OCI-LY1 (cell line): Measurements from ENCODE around the gene AMPH.

ENCODE experiments used
- H2AFZ ChIP-seq: fragments of 200-600 bp; sonication (generic), shearing (Covaris generic); 2 replicates; pipeline ENCODE4 v1.6.0; 2014; ENCODE audit warnings: antibody characterized with exemption, mild to moderate bottlenecking, low read length
- H3F3A ChIP-seq: fragments of 200-600 bp; sonication (generic), shearing (Covaris generic); 2 replicates; pipeline ENCODE4 v1.6.0; 2014; ENCODE audit warnings: mild to moderate bottlenecking, antibody characterized with exemption, low read length, moderate library complexity; ENCODE audit not compliant: insufficient read depth
- H3K27ac ChIP-seq: fragments of 200-600 bp; sonication (generic); 2 replicates; pipeline ENCODE4 v1.5.1; 2014; ENCODE audit warnings: low read length, mixed run types, mild to moderate bottlenecking, low read depth; ENCODE audit not compliant: poor library complexity, severe bottlenecking
- H3K27me3 ChIP-seq: fragments of 200-600 bp; sonication (generic); 2 replicates; pipeline ENCODE4 v1.6.0; 2014; ENCODE audit warnings: antibody characterized with exemption, mild to moderate bottlenecking, low read length, moderate library complexity; ENCODE audit not compliant: insufficient read depth
- H3K36me3 ChIP-seq: fragments of 200-600 bp; sonication (generic); 2 replicates; pipeline ENCODE4 v1.6.1; 2014; ENCODE audit warnings: mild to moderate bottlenecking, antibody characterized with exemption, low read length, moderate library complexity, mixed read lengths; ENCODE audit not compliant: insufficient read depth
- H3K4me1 ChIP-seq: fragments of 200-600 bp; sonication (generic); 2 replicates; pipeline ENCODE4 v1.5.1; 2014; ENCODE audit warnings: mild to moderate bottlenecking, low read length, moderate library complexity; ENCODE audit not compliant: insufficient read depth, severe bottlenecking
- H3K4me2 ChIP-seq: fragments of 200-600 bp; sonication (generic), shearing (Covaris generic); 2 replicates; pipeline ENCODE4 v1.6.1; 2014; ENCODE audit warnings: low read length
- H3K4me3 ChIP-seq: fragments of 200-600 bp; sonication (generic); 2 replicates; pipeline ENCODE4 v1.5.1; 2014; ENCODE audit warnings: low read length, low read depth, mild to moderate bottlenecking, mixed read lengths; ENCODE audit not compliant: poor library complexity, severe bottlenecking
- H3K79me2 ChIP-seq: fragments of 200-600 bp; shearing (Covaris generic); 2 replicates; pipeline ENCODE4 v1.6.1; 2016; ENCODE audit warnings: mixed run types, low read length, mixed read lengths; ENCODE audit not compliant: insufficient read depth
- H3K9ac ChIP-seq: fragments of 200-600 bp; sonication (generic), shearing (Covaris generic); 2 replicates; pipeline ENCODE4 v1.6.1; 2014; ENCODE audit warnings: mild to moderate bottlenecking, low read length, mixed read lengths
- H3K9me2 ChIP-seq: fragments of 200-600 bp; sonication (generic), shearing (Covaris generic); 2 replicates; pipeline ENCODE4 v1.6.1; 2014; ENCODE audit warnings: low read depth, mild to moderate bottlenecking, low read length, mixed read lengths
- H3K9me3 ChIP-seq: fragments of 200-600 bp; shearing (Covaris generic); 2 replicates; pipeline ENCODE4 v1.6.1; 2014; ENCODE audit warnings: low read length, mixed read lengths
- H4K20me1 ChIP-seq: fragments of 200-600 bp; sonication (generic), shearing (Covaris generic); 2 replicates; pipeline ENCODE4 v1.6.0; 2016; ENCODE audit warnings: mild to moderate bottlenecking, low read length; ENCODE audit not compliant: insufficient read depth
- EZH2 ChIP-seq: fragments of 200-600 bp; sonication (generic), shearing (Covaris generic); IDR thresholded peaks from 2 replicates; pipeline ENCODE4 v1.8.0; 2017; ENCODE audit warnings: borderline replicate concordance, mixed run types, mild to moderate bottlenecking, antibody characterized with exemption, low read length, moderate library complexity, mixed read lengths
- TF ChIP-seq, protein P1 (sequence below): fragments of 200-600 bp; sonication (generic), shearing (Covaris generic); IDR thresholded peaks from 2 replicates; pipeline ENCODE4 v1.5.1; 2017; ENCODE audit warnings: mild to moderate bottlenecking, antibody characterized with exemption, low read length, moderate library complexity, mixed read lengths

AMPH gene

DNA sequence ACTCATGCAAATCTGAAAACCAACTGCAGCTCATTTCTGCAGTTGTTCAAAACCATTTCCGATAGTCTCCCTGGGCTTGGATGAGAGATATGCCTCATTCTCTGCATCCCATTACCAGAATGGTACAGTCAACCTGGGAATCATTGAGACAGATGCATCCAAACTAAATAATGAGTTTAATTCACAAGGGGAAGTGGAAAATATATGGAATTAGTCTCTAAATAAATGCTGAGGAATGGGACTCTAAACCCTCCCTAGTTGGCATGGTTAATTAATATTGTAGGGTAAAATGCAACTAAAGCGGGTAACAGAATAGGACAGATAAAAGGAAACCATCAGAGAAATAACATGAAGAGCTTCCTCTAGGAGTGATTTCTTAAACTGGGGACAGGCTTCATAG lies 118.9 kb downstream of the AMPH start:
- Histone ChIP-seq H3K79me2 (no peaks in the 10 kb centered on the region), H3K9ac (no peak overlapping the region), H3K9me2 (no peaks in the 10 kb centered on the region), H3K4me3 (no peak overlapping the region), H3K36me3 (no peaks in the 10 kb centered on the region), H2AFZ (no peak overlapping the region), H3F3A (no peaks in the 10 kb centered on the region), H3K4me2 (no peak overlapping the region), H3K27me3 (no peaks in the 10 kb centered on the region), H3K9me3 (no peaks in the 10 kb centered on the region), H4K20me1 (no peaks in the 10 kb centered on the region), H3K4me1 (no peaks in the 10 kb centered on the region), H3K27ac (no peak overlapping the region)
- TF ChIP-seq, protein P1, sequence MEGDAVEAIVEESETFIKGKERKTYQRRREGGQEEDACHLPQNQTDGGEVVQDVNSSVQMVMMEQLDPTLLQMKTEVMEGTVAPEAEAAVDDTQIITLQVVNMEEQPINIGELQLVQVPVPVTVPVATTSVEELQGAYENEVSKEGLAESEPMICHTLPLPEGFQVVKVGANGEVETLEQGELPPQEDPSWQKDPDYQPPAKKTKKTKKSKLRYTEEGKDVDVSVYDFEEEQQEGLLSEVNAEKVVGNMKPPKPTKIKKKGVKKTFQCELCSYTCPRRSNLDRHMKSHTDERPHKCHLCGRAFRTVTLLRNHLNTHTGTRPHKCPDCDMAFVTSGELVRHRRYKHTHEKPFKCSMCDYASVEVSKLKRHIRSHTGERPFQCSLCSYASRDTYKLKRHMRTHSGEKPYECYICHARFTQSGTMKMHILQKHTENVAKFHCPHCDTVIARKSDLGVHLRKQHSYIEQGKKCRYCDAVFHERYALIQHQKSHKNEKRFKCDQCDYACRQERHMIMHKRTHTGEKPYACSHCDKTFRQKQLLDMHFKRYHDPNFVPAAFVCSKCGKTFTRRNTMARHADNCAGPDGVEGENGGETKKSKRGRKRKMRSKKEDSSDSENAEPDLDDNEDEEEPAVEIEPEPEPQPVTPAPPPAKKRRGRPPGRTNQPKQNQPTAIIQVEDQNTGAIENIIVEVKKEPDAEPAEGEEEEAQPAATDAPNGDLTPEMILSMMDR, result no peak
- no peak for TF ChIP-seq EZH2

DNA sequence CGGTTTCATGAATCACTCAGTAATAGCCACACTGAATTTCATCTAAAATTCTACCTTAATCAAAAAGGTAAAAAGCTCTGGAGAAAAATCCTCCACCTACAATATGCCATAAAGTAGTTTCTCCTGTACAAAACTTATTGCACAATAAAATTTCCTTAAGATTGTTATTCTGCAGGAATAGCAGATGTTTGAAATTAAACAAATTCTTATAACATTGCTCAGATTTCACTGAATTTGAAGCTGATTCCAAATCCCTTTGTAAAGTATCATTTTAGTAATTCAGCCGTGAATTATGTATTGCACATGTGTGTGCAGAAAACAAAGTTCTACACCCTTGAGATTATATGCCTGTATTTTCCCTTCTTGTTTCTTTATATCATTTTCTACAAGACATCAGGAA lies 123.8 kb downstream of the AMPH start:
- Histone ChIP-seq H3K9ac (no peak overlapping the region), H2AFZ (no peak overlapping the region), H4K20me1 (no peaks in the 10 kb centered on the region), H3K27ac (no peak overlapping the region), H3K27me3 (no peaks in the 10 kb centered on the region), H3K79me2 (no peaks in the 10 kb centered on the region), H3K4me1 (no peaks in the 10 kb centered on the region), H3K4me2 (no peak overlapping the region), H3K9me2 (no peaks in the 10 kb centered on the region), H3K4me3 (no peak overlapping the region), H3K36me3 (no peaks in the 10 kb centered on the region), H3K9me3 (no peaks in the 10 kb centered on the region), H3F3A (no peaks in the 10 kb centered on the region)
- TF ChIP-seq EZH2, result no peak
- TF ChIP-seq, protein P1, result no peak

DNA sequence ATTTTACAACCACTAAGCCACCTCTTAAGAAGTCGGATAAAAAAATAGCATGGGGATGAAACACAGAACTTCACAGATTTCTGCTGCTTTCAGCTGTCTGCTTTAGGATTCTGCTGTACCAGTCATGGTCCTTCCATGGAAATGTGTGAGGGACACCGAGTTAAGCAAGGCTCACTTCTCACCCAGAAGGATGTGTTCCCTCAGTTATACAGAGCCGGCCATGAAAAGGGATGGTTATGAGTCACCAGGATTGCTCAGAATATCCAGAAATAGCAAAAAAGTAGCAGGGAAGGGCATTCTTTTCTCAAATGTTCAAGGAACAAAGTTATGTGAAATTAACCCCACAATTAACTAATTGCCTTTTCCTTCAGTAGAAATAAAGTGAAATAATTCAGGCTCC lies 124.4 kb downstream of the AMPH start:
- Histone ChIP-seq H3K4me2 (no peak overlapping the region), H3K27me3 (no peaks in the 10 kb centered on the region), H3K27ac (no peak overlapping the region), H2AFZ (no peak overlapping the region), H4K20me1 (no peaks in the 10 kb centered on the region), H3K9me3 (no peaks in the 10 kb centered on the region), H3K36me3 (no peaks in the 10 kb centered on the region), H3K79me2 (no peaks in the 10 kb centered on the region), H3F3A (no peaks in the 10 kb centered on the region), H3K4me3 (no peak overlapping the region), H3K9ac (no peak overlapping the region), H3K4me1 (no peaks in the 10 kb centered on the region), H3K9me2 (no peaks in the 10 kb centered on the region)
- no peak for TF ChIP-seq EZH2
- TF ChIP-seq, protein P1, result no peak
